IMR-90 (cell line): ENCODE measurements around the gene LRP1B.

Source experiments
- POLR2A ChIP-seq: IDR thresholded peaks from 2 replicates; pipeline ENCODE4 v1.6.1; 2012; ENCODE audit warnings: mild to moderate bottlenecking, low read depth, low read length
- RAD21 ChIP-seq: IDR thresholded peaks from 2 replicates; pipeline ENCODE4 v1.6.1; 2012; ENCODE audit warnings: low read length, improper control_type of control experiment
- SMC3 ChIP-seq: fragments of 150-350 bp; IDR thresholded peaks from 2 replicates; pipeline ENCODE4 v1.6.1; 2016; ENCODE audit warnings: low read depth, mild to moderate bottlenecking, antibody characterized with exemption, low read length, moderate library complexity
- TF ChIP-seq, protein P1 (sequence below): conservative IDR thresholded peaks from 2 replicates; pipeline ENCODE4 v1.5.1; 2012; ENCODE audit warnings: mild to moderate bottlenecking, low read depth, low read length, improper control_type of control experiment
- TF ChIP-seq, protein P2 (sequence below): fragments of 150-350 bp; IDR thresholded peaks from 2 replicates; pipeline ENCODE4 v1.6.1; 2017; ENCODE audit warnings: mild to moderate bottlenecking, antibody characterized with exemption, low read length, low read depth

- TF ChIP-seq, protein P1, sequence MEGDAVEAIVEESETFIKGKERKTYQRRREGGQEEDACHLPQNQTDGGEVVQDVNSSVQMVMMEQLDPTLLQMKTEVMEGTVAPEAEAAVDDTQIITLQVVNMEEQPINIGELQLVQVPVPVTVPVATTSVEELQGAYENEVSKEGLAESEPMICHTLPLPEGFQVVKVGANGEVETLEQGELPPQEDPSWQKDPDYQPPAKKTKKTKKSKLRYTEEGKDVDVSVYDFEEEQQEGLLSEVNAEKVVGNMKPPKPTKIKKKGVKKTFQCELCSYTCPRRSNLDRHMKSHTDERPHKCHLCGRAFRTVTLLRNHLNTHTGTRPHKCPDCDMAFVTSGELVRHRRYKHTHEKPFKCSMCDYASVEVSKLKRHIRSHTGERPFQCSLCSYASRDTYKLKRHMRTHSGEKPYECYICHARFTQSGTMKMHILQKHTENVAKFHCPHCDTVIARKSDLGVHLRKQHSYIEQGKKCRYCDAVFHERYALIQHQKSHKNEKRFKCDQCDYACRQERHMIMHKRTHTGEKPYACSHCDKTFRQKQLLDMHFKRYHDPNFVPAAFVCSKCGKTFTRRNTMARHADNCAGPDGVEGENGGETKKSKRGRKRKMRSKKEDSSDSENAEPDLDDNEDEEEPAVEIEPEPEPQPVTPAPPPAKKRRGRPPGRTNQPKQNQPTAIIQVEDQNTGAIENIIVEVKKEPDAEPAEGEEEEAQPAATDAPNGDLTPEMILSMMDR: no peak
- TF ChIP-seq POLR2A (no peak), RAD21 (no peak), SMC3 (no peak)
- TF ChIP-seq, protein P2, sequence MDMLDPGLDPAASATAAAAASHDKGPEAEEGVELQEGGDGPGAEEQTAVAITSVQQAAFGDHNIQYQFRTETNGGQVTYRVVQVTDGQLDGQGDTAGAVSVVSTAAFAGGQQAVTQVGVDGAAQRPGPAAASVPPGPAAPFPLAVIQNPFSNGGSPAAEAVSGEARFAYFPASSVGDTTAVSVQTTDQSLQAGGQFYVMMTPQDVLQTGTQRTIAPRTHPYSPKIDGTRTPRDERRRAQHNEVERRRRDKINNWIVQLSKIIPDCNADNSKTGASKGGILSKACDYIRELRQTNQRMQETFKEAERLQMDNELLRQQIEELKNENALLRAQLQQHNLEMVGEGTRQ: no peak
Observed at GRCh38 chr2:140183056-140183765, 1947.6 kb downstream of the LRP1B start.
